A204.1 (cell line): Measurements from ENCODE around the gene PNRC2.
"Not testable (repeated sequence)": the region's sequence is repeated elsewhere in the genome, so short reads cannot be mapped to it uniquely, and the experiment has no call there.

Source experiments
- FAIRE-seq: peaks from 2 replicates; lab custom pipeline; 2012; peaks lifted over from hg19 to GRCh38; lab: Jason Lieb, UNC

Gene PNRC2

DNA sequence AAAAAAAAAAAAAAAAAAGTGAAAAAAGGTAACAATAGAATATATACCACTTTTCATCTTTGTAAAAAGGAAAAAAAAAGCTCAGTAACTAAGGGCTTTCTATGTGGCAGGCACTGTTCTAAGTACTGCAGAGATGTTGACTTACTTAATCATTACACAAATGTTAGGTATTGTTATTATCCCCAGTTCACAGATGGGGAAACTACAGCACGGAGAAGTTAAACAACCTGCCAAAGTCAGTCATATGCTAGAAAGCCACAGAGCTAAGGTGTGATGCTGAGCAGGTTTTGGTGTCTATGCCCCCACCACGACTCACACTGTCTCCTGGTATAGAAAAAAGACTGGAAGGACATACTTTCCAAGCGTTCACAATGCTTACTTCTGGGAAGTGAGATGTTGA is 6.6 kb upstream of the PNRC2 start:
- FAIRE-seq, result no peak

- no peak for FAIRE-seq
Observed at GRCh38 chr1:23957096-23957495, 2.5 kb upstream of the PNRC2 start.

- not testable (repeated sequence) for FAIRE-seq
Observed at GRCh38 chr1:23958040-23958809, 1.4 kb upstream of the PNRC2 start.

DNA sequence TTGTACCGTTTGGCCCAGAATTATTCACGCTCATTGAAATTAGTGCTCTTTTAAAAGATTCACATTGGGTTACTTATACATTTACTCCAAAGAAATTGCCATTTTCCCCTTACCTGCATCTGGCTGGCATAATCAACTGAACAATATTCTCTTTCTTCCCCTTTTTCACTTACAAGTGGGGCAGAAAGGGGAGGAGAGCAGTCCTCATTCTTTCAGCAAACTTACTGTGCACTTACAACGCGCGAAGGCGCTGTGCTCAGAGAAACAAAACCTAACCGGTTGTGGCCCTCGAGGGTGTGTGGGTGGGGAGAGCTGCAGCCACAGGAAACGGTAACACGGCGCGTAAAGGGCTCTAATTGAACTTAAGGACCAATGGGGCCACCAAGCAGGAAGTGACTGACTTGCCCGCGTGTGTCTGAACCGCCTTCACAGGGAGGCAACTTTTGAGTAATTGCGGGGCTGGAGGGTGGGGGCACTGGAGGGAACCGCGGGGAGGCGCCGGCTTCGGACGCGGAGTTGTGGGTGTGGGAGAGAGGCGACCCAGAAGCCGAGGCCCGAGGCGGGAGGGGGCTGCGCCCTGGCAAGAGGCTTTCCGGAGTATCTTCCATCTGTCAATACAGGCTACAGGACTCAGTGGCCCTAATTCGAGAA is 693 bp upstream of the PNRC2 start:
- peak; percentile 95 for FAIRE-seq

DNA sequence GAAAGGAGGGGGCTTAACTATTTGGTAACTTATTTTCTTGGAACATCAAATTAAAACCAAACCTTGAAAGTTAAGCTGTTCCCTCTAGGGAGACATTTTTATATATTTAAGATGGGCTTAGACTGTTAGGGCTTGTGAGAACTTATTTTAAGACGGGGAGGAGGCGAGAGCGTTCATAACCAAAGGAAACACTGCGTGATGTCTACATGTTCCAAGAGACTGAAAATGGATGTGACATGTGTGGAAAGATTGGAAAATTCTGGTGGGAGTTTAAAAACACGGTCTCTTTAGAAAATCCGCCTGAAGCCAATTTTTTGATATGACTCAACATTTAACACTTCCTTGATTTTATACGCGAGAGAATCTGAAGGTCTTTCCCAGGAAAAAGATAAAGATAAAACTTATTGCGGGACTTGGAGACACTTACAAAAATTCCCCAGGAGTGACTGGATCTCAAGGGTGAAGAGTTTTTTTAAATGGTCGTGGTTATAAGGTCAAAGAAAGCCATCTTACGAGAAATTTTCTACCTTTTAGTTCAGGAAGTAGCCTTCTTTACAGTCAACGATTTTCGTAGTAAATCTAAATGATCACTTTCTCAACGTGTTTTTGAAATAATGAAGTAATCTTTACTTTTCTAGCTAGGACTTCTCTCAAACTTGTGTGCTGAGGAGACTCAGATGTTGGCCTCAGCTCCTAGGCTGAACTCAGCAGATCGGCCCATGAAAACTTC is 828 bp downstream of the PNRC2 start:
- no peak for FAIRE-seq

GRCh38 chr1:23963617-23964234 is 4.1 kb downstream of the PNRC2 start:
- no peak for FAIRE-seq

- FAIRE-seq, result no peak
Observed at GRCh38 chr1:23964235-23964668, 4.6 kb downstream of the PNRC2 start.

- no peak for FAIRE-seq
Observed at GRCh38 chr1:23964790-23965740, 5.4 kb downstream of the PNRC2 start.

GRCh38 chr1:23966973-23967493 is 7.4 kb downstream of the PNRC2 start:
- no peak for FAIRE-seq

DNA sequence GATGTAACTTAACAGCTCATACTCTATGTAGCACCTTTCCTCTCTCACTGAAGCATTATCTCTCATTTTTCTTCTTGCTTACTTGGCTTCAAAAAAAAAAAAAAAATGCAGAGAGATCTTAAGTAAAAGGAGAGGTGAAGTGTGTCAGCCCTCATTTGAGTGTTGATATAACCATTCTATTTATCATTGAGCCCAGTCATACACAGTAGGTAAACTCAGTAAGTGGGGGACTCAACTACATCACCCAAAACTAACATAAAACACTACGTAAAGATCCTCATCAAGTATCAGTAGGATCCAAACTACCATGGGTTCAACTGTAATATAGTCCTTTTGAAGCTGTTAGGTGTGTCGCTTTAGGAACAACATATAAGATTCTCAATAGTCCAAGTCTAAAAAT is 8.2 kb downstream of the PNRC2 start:
- no peak for FAIRE-seq

- FAIRE-seq, result no peak
Observed at GRCh38 chr1:23977187-23977853, 17.7 kb downstream of the PNRC2 start.

DNA sequence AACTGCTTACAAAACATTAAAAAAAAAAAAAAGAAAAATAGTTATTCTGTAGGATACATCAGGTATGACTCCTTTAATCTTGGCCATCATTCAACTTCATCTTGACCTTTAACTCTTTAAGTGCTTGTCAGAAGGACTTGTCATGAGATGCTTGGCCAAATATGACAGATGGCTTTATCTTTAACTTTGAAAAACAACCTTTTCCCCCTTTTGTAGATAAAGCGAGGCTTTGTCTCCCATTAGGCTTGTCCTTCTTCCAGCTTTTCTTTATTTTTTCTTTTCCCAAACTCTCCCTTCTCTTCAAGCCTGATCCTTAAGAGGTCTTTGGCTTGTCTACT is 18.2 kb downstream of the PNRC2 start:
- FAIRE-seq, result no peak

GRCh38 chr1:23978805-23979204 is 19.2 kb downstream of the PNRC2 start:
- FAIRE-seq, result no peak

GRCh38 chr1:23979387-23979880 is 19.8 kb downstream of the PNRC2 start:
- FAIRE-seq, result no peak

- no peak for FAIRE-seq
Observed at GRCh38 chr1:23979881-23980727, 20.5 kb downstream of the PNRC2 start, which contains the start of gene SRSF10. Gene SRSF10, minus strand, starts transcription at chr1:23980327. Its CDS starts 72 bp downstream, at chr1:23980255.

- FAIRE-seq, result no peak
Observed at GRCh38 chr1:23980728-23981070, 21.1 kb downstream of the PNRC2 start.

GRCh38 chr1:23984417-23985186 is 25.0 kb downstream of the PNRC2 start:
- FAIRE-seq, result no peak

DNA sequence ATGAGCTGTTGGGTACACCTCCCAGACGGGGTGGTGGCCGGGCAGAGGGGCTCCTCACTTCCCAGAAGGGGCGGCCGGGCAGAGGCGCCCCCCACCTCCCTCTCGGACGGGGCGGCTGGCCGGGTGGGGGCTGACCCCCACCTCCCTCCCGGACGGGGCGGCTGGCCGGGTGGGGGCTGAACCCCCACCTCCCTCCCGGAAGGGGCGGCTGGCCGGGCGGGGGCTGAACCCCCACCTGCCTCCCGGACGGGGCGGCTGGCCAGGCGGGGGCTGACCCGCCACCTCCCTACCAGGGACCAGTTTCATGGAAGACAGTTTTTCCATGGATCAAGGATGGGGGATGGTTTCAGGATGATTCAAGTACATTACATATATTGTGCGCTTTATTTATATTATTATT is 27.4 kb downstream of the PNRC2 start:
- not testable (repeated sequence) for FAIRE-seq

DNA sequence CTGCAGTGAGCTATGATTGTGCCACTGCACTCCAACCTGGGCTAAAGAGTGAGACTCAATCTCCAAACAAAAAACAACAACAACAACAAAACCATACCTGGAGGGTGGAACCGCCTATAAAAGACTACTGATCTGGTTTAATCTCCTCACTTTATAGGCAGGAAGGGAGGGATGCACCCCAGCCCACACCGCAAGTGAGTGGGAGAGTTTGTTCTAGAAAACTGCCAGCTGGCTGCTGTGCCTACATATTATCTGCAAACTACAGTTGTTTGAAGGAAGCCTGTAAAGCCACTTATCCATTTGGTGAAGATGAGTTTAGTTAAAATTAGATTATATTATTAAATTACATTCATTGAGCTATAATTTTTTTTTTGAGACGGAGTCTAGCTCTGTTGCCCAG is 29.6 kb downstream of the PNRC2 start:
- FAIRE-seq, result no peak
